Stimulated activated CD4-positive, alpha-beta T cell treated with anti-CD3 and anti-CD28 coated beads, TNF-alpha, amount 100 ng/mL, for 4 hours (primary cell): Measurements from ENCODE around the gene EGFL7.

Source experiments
- DNase-seq, 3 experiments: peaks; one replicate each; pipeline ENCODE4 v3.0.0-alpha.2; 2020; ENCODE audit warnings: low read depth in 3 of 3

Gene EGFL7

DNA sequence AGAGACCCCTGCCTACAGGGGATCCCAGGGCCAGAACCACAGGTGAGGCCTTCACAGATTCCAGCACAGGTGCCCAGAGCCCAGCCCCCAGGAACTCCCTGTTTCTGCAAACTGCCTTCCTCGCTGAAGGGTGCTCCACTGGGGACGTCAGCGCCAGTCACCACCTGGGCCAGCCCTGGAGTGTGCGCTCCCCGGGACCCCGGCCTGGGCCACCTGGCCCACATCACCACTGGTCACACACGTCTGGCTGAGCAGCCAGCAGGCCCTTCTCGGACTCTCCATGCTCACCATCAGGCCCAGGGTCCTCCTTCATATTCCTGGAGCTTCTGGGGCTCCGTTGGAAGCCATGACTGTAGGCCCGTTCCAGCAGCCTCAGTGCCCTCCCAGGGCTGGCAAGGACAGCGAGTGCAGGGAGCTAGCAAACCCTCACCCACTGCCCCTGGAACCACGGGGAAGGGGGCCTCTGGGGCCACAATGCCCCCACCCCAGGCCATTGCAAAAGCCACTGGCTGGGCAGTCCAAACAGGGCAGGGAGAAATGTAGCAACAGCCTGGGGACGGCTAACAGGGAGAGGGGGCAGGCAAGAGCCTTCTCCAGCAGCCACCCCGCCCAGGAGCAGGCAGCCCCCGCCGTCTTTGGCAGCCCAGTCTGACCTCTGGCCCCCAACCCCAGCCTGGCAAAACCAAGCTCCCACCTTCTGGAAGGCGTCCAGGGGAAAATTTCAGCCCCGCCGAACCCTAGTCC is 23.2 kb downstream of the EGFL7 start:
- DNase-seq, result no peak

GRCh38 chr9:136686534-136686793 is 23.7 kb downstream of the EGFL7 start:
- DNase-seq, result no peak

- DNase-seq, result peak; percentile 37 to 55 (median 47)
These were observed 24.3 kb downstream of the EGFL7 start, which contains the start of gene AGPAT2 for GRCh38 chr9:136686794-136687711. Gene AGPAT2, minus strand, starts transcription at chr9:136687457. Its CDS starts 100 bp downstream, at chr9:136687357.

- no peak for DNase-seq
These were observed 25.1 kb downstream of the EGFL7 start for GRCh38 chr9:136687721-136688223.

DNA sequence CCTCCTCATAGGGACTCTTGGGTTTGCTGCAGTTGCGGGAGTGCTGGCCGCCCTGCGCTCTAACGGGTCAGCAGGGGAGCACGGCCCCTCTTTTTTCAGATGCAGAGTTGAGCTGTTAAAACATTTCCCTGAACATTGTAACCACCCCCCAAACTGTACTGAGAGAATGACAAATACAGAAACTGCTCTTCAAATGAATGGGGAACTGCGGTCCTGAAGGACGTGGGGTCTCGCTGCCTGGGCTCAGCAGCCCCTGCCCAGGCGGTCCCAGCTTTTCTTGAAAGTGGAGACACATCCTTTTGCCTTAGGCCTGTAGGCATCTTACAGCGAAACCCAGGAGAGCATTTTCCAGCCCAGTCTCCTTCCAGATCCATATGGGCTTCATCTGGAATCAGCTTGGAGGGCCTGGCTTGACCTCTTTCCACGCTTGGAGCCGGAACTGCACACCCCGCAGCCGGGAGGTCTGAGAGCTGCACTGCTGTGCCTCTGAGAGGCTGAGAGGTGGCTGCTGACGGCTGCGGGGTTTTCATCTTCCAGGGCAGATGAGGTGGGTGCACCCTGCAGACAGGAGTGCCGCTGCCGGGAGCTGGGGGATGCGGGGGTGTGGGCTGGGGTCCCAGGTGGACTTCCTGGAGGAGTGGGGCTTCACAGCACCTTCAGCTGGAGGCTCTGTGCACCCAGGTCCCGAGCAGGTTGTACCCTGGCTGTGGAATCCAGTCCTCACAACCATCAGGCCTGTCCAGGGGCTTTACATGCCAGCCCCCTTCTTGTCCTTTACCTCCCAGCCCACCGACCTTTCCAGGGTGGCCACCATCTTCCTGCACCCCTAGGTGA is 25.8 kb downstream of the EGFL7 start:
- DNase-seq, result no peak

DNA sequence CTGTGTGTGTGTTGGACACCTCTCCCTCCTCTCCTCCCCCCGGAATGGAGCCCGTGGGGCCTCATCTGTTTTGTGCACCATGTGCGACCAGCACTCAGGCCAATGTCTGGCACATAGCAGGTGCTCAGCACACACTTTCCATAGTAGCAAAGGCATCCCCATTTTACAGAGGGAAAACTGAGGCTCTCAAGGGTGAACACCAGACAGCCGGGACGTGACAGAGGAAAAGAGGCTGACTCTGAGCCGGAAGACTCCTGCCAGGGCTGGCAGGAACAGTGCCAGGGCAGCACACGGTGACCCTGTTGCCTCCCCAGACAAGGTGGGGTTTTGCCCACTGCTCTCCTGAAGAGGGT is 26.4 kb downstream of the EGFL7 start:
- no peak for DNase-seq

DNA sequence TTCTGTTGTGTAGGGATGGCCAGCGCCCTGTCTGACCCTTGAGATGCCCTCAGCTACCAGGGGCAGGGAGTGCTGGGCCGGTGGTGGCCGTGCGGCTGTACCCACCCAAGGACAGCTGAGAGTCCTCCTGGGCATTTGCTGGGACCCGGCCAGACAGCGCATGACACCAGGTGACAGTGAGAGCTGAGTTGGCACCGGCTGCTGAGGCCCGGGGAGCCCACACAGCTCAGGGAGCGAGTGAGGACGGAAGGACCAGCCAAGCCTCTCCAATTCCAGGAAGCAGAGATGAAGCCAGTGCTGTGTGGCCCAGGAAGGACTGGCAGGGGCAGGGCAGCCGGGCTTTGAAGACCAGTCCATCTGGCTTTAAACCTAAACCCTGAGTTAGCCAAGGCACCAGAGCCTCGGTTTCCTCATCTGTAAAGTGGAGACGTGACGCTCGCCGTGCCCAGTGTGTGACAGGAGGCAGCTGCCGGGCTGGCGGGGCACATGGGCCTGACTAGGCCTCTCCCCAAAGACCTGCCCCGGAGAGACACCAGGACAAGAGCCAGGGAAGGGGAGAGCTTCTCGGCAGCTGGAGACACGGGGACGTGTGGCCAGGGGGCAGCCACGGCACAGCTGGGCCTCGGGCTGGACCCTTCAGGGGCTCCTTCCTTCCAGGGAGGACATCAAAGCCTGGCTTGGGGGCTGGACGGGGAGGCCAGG is 27.5 kb downstream of the EGFL7 start:
- DNase-seq, result no peak

GRCh38 chr9:136690806-136691261 is 28.1 kb downstream of the EGFL7 start:
- DNase-seq, result no peak

DNA sequence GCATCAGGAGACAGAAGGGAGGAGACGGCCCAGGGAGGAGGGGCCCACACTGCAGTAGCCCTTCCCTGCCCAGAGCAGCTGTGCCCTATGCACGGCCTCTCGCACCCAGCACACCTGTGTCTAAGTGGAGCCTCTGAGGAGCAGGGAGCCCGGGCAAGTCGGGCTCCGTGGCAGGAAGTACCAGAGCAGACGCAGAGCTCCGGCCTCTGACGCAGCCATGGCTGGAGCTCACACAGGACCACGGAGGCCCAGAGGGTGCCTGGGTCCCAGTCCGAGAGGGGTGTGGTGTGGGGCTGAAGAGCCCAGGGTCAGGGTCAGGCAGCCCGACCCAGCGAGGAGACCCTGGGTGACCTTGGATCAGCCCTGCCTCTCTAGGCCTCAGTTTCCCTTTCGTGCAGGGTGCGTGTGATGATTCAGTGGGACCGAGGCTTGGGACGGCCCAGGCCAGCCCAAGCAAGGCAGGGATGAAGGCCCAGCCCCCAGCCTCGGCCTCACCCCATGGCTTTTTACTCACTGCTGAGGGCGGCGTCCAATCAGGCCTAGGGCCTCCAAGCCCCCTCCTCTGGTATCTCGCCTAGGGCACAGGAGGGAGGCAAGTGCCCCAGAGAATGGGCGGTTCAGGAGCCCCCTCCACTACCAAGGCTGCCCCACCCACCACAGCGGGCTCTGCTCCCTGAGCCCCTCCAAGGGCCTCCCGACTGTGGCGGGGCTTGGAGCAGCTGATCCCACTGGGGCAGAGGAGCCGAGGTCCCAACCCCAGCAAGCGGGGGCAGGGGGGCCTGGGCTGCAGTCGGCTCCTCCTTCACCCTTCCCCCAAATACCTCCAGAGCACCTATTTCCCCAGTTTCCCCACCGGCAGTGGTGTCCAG is 28.8 kb downstream of the EGFL7 start:
- DNase-seq, result no peak

DNA sequence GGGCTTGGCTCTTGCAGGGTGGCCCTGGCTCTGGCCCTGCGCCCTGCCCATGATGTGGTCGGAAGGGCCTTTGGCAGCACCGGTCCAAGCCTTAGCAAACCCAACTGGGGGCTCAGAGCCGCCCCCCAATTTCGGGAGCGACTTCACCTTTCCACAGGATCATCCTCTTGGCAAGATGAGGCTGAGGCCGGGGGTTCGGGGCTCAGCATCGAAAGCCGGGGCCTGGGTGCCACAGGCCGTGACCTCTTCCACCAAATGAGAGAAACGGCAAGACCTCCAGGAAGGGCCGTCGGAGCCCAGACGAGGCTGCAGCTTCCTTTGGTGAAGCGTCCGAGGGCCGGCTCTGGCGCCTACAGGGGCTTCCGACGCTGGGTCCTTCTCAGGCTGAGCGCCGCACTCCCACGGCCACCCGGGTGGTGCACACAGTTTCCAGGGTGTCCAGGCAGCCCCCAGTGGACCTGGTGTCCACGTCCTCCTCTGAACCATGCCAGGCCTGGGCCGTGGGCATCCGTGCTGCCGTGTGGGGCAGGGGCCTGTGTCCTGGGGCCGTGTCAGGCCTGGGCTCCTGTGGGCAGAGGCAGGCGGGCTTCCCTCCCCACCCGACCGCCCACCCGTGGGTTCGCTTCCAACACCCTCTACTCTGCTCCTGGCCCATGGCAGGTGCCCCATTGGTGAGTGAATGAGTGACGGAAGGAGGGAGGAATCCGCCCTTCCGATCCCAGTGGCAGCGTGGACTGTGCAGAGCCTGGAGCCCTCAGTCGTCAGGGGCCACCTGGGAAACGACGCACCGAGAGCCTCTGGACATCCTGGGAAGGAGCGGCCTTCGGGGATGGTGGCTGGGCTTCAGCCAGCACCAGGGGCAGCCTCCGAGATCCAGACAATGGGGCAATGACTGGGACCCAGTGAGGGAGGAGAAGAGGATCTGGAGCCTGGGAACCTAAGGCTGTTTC is 29.7 kb downstream of the EGFL7 start:
- DNase-seq, result no peak

- DNase-seq, result no peak
These were observed 30.4 kb downstream of the EGFL7 start for GRCh38 chr9:136693135-136693489.

DNA sequence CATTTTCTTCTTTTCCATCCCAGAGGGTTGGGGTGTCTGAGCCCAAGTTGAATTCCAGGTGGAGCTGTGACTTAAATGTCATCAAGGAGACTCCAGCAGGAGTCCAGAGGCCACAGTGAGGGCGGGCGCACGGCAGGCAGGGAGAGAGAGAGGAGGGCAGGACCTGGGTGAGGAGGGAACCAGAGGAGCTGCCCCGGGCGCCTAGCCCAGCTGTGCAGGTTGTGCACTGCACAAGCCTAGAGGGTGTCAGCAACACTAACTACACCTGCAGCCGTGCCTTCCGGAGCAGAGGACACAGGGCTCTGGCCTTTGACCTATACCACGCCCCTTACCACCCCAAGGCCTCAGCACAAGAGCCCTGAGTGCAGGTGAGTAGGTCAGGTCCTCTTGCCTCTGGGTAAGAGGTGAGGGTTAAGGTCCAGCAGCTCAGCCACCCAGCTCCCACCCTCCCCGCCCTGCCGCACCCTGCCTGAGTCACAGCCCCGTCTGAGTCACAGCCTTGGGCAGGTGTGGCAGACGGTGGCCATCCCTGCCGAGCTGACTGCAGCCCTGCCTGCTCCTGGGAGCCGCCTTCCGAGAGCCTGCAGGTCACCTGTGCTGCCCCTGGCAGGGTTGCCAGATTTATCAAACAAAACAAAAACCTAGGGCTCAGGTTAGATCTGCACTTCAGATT is 30.9 kb downstream of the EGFL7 start:
- DNase-seq, result no peak

DNA sequence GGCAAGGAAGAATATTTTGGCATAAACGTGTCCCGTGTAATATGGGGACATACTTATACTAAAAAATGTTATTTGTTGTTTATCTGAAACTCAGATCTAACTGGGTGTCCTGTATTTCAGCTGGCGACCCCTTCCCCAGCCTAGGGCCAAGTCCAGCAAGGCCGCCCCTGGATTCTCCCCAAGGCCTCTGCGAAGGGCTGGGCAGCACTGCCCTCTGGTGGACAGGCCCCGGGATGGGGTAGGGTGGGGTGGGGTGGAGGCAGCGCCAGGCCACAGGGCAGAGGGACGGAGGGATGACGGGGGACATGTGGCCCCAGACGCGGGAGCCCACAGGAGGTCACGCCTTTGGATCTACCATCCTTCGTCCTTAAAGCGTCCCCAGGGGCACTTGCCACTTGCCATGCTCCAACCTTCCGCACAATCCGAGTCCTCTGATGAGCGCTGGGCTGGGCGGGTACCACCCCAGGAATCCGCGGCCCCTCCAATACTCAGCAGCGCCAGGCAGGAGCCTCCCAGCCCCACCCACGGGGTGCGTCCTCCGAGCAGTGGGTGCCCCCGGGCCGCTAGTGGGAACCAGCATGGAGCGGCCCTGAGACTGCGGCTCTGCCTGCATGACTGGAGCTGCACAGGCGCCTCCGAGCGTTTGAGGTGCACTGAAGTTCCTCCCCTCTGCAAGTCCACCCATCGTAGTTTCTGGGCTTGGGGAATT is 31.6 kb downstream of the EGFL7 start:
- DNase-seq, result no peak

DNA sequence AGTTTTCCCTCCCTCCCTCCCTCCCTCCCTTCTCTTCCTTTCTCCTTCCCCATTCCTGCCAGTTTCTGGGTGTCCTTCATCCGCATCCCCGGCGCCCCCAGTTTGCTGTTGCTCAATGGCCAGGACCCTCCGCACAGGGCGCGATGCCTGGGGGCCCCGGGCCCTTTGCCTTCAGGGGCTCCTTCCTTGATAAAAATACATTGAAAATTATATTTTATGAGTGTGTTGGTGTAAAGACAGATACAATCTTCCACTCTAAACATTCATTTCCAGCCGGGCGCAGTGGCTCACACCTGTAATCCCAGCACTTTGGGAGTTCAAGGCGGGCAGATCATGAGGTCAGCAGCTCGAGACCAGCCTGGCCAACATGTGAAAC is 32.1 kb downstream of the EGFL7 start:
- DNase-seq, result no peak

DNA sequence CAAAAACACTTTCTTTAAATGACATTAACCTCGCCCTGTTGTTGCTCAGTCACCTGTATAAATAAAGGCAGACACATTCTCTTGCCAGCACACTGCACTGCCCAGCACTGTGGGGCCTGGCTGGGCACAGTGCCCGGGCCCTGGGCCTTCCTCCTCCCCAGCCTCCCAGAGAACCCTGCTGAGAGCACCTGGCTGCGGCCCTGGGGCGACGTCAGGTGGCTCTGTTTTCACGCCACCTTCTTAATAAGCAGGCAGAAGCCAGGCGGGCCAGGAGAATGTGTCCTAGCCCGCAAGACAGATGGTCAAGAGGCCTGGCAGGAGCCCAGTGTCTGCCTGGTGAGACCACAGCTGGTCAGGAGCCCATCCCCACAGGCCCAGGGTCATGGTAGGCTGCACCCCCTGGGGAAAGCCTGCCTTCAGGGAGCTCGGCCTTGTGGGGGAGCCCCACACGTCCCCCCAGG is 32.7 kb downstream of the EGFL7 start:
- DNase-seq, result no peak

DNA sequence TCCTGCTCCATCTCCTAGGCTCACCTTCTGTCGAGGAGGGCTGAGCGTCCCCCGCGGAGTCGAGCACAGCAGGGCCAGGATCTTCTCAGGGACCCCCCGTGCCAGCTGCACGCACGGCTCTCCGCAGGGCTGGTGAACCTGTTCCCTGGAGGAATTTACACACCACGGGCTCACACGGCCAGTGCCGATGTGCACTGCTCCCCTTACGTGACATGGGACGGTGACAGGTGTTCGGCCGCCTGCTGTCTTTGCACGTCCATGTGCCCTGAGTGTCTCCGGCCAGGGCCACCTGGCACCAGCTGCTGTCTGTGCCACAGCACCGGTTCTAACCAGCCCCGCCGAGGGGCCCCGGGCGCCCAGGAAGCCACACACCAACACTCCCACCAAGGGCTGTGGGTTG is 33.2 kb downstream of the EGFL7 start:
- no peak for DNase-seq

GRCh38 chr9:136696502-136696901 is 33.8 kb downstream of the EGFL7 start:
- DNase-seq, result no peak
